Measurements from ENCODE around the gene RYR2.
"Not testable (repeated sequence)": the region's sequence is repeated elsewhere in the genome, so short reads cannot be mapped to it uniquely, and the experiment has no call there.

The RYR2 gene

DNA sequence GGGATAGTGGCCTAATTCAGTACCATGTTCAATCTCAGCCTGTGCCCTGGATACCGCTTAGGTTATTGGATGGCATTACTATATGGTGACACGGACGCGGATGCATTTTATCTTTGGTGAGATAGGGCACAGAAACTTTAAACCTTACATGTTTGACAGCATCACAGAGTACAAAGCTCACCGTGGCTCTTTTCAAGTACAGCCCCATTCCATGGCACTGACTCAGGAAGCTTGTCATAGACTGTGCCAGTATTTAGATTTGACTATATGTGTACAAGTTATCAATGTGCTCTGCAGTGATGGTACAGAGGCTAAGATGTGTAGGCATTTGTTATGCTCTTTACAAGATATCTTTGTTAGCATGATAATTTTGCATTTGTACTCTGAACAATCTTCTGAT lies 169.0 kb downstream of the RYR2 start:
- no peak for DNase-seq

DNA sequence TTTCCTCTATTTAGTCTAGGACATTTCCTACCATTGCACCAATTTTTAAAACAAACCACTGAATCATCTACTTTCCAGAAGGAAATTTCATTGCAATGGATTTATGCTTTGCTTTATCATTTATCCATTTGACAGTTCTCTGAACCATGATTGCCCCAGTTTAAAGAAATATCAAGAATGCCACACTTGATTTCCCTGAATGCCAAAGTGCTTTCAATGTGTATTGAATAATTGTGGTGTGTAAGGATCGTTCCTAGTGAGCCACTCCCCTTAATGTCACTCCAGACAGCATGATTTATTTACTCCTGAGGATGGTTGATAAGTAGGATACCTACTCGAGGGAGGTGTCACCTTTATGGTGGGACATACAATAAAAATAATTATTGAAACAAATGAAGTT lies 169.6 kb downstream of the RYR2 start:
- DNase-seq: no peak

DNA sequence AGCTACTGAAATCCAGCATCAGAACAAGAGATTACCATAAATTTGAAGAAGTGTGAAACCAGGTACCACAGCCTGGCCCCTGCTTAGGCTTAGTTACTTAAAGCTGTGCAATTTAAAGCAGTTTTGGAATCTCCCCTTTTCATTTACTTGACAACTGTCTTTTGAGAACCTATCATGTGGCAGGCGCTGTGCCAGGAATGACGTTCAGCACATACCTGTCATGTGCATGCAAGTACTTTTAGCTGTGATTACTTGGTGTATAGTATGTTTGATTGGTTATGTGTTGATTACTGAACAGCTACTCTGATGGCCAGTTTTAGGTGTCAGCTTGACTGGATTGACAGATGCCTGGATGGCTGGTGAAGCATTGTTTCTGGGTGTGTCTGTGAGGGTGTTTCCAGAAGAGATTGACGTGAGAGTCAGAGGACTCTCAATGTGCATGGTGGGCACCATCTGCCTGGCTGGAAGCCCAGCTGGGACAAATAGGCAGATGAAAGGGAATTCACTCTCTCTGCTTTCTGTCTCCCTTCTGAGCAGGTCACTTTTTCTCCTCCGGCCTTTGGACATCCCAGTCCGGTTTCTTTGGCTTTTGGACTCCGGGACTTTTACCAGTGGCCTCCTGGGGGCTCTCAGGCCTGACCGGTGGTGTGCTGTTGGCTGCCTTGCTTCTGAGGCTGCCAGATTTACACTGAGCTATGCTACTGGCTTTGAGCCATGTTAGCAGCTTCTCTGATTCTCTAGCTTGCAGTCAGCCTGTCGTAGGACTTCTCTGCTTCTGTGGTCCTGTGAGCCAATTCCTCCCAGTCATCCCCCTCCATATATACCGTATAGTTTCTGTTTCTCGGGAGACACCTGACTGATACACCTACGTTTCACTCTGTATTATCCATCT lies 178.0 kb downstream of the RYR2 start:
- DNase-seq: no peak

DNA sequence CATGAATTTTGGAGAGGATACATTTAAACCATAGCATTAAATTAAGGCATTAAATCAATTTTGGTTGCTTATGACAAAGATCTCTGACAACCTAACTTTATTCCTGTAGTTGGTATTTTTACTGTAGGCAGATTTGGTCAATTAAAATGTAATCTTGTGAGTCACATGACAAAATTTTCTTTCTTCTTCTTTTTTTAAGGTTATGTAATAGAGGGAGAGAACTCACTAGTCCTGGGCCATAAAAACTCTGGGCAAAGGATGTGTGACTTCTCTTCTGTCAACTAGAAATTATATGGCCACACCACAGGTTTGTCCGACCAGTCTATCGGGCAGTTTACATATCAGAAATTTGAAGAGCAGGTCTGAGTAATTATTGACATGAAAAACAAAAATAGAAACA lies 181.4 kb downstream of the RYR2 start:
- no peak for DNase-seq

DNA sequence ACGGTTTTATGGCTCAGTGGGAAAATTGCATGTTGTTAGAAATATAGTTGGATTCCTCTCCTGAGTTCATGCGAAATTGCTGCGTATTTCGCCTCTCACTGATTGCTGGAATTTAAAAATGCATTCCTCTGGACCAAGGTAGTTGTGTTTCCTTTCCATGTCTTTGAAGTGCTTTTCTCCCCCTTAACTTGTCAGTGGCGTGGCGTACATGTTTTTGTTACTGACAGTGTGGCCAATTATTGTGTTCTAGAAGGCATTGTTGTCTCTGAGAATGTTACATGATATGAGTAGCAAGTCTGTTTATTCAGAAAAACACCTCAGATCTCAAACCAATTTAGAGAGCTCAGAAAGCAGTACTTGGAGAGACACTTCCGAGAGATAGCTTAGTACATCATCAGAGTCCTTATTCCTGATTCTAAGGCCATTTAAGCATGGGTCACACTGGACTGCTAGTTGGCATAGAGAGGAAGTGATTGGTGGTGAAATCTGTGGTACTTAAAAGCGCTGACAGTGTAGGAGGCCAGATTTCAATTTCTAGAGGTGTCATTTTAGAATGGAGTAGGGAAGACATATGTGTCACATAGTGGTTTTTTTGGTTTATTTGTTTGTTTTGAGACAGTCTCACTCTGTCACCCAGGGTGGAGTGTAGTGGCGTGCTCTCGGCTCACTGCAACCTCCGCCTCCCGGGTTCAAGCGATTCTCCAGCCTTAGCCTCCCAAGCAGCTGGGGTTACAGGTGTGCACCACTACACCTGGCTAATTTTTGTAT lies 184.4 kb downstream of the RYR2 start:
- DNase-seq: no peak

DNA sequence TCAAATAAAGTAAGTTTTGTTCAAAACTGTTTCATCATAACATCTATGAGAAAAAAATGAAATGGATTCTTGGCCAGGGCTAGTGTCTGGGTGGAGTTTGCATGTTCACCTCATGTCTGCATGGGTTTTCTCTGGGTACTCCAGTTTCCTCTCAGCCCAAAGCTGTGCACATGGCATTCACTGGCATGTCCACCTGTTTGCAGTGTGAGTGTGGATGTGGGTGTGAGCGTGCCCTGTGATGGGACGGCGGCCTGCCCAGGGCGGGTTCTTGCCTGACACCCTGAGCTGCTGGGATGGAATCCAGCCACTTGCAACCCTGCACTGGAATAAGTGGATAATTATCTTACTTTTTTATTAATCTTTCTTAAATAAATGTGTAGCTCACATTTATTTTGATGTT lies 185.5 kb downstream of the RYR2 start:
- no peak for DNase-seq

DNA sequence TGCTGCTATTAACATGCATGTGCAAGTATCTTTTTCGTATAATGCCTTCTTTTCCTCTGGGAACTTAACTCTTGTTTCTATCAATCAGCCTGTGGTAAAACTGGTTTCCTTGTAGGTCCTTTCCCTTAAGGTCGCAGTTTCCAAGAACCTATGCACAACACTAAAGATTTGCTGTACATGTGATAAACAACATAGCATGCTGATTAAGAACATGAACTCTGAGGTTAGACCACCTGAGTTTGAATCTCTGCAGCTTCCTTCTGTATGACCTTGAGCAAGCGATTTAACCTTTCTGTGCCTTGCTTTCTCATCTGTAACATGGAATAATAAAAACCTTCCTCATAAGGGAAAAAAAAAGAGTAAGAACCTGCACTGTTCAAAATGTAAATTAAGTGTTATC lies 186.4 kb downstream of the RYR2 start:
- no peak for DNase-seq

DNA sequence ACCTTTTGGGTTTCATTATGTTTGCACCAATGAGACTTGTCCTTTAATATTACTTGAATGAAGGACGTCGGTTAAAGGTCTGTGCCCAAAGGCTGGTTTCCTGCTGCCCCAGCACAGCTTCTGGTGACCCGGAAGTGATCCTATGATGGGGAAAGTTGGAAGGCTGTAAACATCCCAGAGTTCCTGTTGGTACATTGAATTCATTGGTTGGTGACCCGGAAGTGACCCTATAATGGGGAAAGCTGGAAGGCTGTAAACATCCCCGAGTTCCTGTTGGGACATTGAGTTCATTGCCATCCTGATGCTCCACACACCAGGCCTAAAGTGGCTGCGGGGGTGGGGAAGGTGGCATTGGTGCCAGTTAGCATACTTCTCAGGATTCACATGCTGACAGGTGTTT lies 187.3 kb downstream of the RYR2 start:
- DNase-seq: no peak

DNA sequence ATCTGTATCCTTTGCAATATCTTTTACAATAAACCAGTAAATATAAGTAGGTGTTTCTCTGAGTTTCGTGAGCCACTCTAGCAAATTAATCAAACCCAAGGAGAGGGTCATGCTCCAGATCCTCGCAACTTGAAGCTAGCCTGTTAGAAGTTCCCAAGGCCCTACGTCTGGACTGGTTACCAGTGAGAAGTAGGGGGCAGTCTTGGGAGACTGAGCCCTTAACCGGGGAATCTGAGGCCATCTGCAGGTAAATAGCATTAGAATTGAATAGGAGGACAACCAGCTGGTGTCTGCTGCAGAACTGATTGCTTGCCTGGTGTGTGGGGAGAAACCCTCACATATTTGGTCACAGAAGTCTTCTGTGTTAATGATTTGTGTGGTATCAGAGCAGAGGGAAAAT lies 190.5 kb downstream of the RYR2 start:
- no peak for DNase-seq

DNA sequence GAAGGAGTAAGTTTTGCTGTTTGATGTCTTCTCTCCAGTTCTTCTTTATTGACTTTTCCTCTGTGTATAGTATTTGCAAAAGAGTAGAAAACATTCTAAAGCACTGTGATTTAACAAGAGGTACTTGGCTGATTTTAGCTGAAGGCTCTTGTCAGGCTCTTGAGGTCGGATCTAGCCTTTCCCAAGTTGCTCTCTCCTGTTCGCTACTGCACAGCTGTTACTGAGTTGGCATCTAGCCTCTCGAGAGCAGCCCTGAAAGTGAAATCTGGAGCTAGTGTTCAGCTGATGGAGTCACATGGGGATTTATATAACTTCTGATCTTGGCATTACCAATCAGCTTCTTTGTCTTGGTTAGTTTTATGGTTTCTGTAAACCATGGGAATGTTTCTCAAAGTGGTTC lies 193.1 kb downstream of the RYR2 start:
- DNase-seq: no peak

DNA sequence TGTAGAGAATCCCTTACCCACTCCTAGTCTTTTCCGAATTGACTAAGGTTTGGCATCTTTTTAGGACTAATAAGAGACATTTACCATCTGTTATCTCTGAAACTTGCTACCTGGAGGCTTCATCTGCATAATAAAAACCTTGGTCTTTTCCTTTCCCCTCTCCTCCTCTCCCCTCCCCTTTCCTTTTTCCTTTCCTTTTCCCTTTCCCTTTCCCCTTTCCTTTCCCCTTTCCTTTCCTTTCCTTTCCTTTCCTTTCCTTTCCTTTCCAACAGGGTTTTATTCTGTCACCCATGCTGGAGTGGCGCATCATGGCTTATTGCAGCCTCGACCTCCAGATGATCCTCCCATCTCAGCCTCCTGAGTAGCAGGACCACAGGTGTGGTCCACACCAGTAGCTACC lies 195.7 kb downstream of the RYR2 start:
- DNase-seq: no peak

DNA sequence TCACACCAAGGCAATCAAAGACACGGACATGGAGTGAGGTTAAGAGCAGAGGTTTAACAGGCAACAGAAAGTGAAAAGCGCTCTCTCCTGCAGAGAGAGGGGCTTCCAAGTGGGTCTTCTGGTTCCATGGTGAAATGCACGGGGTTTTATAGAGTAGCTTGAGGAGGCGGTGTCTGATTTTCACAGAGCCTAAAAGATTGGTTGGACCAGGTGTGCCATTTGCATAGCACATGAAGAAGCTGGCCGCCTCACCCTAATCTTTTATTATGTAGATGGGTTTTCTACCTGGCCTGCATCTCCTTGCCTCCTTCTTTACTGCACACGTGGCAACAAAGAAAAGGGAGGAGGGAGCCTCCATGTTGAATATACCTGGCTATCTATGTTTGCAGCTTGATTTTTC lies 197.3 kb downstream of the RYR2 start:
- no peak for DNase-seq

DNA sequence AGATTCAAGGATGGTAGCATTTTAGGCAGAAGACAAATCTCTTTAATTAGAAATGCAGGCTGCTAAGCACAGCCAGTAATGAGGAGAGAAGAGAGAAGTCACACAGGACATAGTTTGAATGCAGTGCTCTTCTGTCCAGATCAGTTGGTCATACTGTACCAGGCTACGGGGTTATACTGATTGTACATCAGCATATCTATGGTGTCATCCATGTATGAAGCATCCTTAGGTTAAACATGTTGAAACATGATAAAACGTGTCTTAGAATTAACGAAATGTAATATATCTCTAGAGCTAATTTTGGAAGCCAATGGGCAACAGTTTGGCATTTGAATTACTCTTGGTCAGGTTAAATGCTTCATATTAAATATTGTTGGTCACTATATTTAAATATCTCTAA lies 199.1 kb downstream of the RYR2 start:
- no peak for DNase-seq

DNA sequence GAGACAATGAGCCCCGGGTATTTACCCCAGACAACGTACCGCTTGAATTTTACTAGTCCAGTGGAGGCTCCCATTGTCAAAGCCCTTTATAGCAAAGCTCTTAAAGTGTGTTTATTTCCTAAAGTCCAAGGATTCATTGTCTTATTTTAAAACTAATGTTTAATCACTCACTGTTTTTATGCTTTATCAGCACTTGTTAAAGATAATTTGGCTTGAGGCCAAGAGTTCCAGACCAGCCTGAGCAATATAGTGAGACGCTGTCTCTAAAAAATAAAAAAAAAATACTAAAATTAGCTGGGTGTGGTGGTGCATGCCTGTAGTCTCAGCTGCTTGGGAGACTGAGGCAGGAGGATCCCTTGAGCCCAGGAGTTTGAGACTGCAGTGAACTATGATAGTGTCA lies 202.8 kb downstream of the RYR2 start:
- no peak for DNase-seq

DNA sequence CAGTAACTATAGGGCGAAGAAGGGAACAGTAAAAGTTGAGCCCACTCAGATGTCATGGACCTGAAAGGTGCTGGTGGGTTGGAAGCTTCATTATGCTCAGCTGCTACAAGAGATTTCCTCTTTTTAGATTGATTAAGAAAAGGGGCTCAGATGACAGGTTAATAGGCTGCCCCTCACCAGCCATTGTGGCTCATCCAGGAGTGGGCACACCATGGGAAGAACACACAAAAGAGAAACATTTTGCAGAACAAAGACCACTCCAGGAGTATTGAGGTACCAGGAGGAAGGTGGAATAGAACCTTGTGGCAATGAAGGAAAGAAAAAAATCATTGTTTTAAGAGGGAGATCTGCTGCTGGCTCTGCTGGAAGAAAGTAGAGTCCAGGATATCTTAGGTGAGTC lies 205.5 kb downstream of the RYR2 start:
- no peak for DNase-seq

DNA sequence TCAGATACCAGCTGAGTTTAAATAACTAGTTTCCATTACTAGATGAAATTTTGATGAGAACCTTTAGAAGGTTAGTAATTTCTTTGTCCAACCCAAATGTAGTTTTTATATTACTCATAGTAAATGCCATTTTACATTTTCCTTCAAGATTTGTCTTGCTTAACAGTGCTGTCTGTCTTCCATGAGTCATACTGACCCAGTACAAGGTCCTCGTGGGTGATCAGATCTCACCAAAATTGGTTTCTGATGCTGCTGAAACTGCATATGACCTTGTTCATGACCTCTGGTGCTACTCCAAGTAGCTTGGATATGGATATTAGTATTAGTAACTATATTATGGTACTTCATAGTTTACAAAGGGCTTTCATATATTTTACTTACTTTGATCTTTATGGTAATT lies 207.1 kb downstream of the RYR2 start:
- DNase-seq: no peak

DNA sequence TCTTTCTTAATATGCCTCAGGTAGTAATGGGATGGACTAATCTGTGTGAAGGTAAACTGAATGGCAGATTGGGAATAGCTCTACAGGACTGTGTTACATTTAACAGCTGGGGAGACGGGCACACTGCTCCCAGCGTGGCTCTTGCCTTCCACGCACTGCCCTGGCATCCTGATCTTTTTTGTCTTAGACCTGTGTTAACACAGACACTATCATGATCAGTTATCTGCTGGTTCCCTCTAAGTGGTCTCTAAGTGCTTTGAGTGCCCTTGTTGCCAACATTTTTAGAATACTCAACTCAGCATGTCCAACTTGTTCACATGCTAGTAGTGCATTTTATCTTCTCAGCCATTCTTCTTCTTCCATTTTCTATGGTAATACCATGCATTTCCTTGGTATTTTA lies 208.1 kb downstream of the RYR2 start:
- no peak for DNase-seq

DNA sequence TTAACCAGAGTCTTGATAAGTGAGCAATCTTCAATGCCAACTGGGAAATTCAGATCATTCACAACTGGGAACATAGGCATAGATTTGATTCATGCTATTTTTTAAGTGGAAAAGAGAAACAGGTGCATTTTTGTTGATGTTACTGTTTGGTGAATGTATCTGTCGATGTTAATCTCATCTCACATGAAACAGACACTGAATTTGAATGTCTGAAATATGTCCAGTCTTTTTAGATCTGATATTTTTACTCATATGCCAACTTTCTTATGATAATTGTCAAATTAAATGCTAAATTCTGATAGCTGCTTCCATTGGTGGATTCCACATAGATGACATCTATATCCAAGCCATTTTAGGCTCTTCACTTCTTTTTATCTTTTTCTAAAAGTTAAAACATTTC lies 213.1 kb downstream of the RYR2 start:
- no peak for DNase-seq

DNA sequence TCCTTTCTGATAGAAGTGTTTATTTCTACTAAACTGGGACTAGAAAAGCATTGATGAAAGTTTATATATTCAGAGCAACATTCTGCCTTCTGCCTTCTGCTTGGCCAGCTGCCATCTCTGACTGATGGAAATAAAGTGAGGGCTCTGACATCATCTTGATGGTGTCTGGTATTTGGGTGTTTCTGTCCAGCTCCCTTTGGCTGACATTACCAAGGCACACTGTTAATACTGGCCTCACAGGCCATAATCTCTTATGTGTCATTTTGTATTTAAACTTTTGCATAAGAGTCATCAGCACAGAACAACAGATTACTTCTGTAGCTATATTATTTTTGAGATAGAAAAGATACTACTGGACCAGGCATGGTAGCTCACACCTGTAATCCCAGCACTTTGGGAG lies 216.9 kb downstream of the RYR2 start:
- no peak for DNase-seq

DNA sequence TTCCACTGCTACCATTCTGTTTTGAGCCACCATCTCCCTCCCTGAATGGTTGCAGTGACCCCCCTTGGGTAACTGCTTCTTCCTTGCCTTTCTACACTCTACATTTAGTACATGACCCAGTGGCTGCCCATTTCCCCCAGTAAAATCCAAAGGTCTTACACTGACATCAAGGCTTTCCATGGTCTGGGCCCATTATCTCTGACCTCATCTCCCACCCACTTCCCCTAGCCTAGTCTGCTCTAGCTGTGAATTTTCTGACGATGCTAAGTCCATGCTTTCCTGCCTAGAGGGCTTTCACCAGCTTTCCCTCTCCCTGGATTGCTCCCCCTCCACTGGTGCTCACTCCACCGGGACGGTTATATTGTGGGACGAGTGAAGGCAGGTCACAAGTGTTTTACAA lies 219.2 kb downstream of the RYR2 start:
- DNase-seq: no peak

DNA sequence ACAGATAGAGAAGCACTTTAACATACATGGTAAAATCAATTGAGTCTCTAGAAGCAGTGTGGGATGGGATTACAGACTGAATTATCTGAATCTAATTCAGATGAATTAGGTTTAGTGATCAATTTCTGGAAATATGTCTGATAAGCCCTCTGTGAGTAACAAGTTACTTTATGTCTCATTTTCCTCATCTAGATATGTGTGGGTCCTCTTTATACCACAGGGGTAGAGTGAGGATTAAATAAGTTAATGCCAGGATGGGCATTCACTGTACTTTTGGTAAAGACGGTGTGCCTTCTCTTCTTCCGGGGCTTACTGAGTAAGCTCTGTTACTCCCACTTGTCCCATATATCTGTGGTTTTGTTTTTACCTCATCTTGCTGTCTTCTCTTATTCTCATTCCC lies 225.8 kb downstream of the RYR2 start:
- no peak for DNase-seq

DNA sequence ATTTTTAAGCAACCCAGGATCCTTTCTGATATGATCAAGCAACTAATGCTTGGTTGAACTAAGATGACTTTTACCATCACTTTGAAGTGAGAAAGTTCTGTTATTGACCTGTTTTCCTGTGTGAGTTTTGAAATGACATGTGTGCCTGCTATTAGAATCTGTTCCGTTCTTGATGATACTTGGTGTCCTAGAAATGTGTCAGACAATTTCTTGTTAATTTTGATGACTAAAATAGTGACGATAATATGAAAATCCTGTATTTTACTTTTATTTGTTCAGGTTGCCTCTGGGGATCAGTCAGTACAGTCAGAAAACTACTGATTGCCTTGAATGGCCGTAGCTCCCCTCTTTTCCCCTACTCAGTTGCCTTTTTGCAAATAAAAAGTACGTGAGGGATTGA lies 228.0 kb downstream of the RYR2 start:
- DNase-seq: no peak

DNA sequence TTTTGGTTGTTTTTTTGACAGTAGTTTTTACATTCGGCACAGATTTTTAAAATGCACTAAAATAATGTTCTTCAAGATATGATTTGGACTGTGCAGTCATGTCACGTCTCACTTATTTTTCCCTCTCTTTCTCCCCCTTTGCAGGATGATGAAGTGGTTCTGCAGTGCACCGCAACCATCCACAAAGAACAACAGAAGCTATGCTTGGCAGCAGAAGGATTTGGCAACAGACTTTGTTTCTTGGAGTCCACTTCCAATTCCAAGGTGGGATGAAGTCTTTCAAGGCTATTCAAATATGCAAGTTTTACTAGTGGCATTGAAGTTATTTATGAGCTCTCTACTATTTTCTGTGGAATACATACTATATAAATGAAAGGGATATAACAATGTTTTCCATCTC lies 228.4 kb downstream of the RYR2 start:
- no peak for DNase-seq

DNA sequence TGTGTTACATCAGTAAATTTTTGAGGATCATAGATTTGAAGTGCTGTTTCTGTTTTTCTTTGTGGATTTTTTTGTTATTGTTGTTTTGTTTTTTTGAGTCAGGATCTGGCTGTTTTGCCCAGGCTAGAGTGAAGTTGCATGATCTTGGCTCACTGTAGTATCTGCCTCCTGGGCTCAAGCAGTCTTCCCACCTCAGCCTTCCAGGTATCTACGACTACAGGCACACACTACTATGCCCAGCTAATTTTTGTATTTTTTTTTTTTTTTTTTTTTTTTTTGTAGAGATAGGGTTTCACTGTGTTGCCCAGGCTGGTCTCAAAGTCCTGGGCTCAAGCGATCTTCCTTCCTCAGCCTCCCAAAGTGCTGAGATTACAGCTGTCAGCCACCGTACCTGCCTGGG lies 236.0 kb downstream of the RYR2 start:
- DNase-seq: not testable (repeated sequence)

DNA sequence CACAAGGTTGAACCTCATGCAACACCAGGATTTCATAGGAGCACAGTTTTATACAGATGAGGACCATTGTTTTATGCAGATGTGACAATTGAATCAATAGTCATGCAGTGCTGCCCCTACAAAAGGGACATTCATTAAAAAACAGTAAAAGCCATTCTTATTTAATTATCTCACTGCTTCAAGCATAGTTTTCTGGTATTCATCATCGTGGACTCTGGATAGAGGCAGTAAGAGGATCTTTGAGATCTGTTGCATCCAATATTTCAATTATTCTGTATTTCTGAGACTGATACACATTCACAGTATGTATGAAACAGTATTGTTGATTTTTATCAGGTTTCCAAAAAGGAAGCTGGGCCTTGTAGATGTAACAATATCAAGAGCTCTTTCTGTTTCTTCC lies 237.6 kb downstream of the RYR2 start:
- no peak for DNase-seq

All from NK-92 treated with Interleukin-12 subunit alpha and Interleukin-12 subunit beta, amount 100 ng/mL, for 24 hours (cell line).